CD14-positive monocyte (primary cell): ENCODE measurements around the gene PUM1. TPM values are rescaled to one million over a fixed set of nuclear protein-coding genes. Genes with fewer than 3 reads are reported as not detected.
A peak's percentile ranks its signal among the peaks of the same experiment; 100 is the strongest.

Source experiments
- DNase-seq, 3 donors: peaks; one replicate each; pipeline ENCODE4 v3.0.0-alpha.2; 2011 to 2022
- H2AFZ ChIP-seq: 2 replicates; pipeline ENCODE4 v1.6.0; 2012; ENCODE audit warnings: mild to moderate bottlenecking, low read depth, low read length, inconsistent platforms; ENCODE audit not compliant: insufficient read depth, poor library complexity, severe bottlenecking
- H3K27ac ChIP-seq, 2 donors: 1 replicate in 1 of 2; 2 replicates in 1 of 2; pipeline ENCODE4 v1.5.1; 2012 to 2013; ENCODE audit warnings: low read length in 2 of 2, control low read depth in 1 of 2, inconsistent platforms in 1 of 2, low read depth in 1 of 2, mild to moderate bottlenecking in 1 of 2
- H3K27me3 ChIP-seq, 2 donors: one replicate each; pipeline versions ENCODE4 v1.6.0 to v1.6.1; 2011 to 2013; ENCODE audit warnings: low read length in 2 of 2; ENCODE audit not compliant: control insufficient read depth in 2 of 2, insufficient read depth in 2 of 2
- H3K36me3 ChIP-seq, 2 donors: replicated peaks in 1 of 2; 1 replicate in 1 of 2; 2 replicates in 1 of 2; pipeline versions ENCODE4 v1.5.1 to v1.6.1; 2012 to 2013; ENCODE audit warnings: low read length in 2 of 2, control low read depth in 1 of 2, inconsistent platforms in 1 of 2, mild to moderate bottlenecking in 1 of 2; ENCODE audit not compliant: insufficient read depth in 2 of 2, control insufficient read depth in 1 of 2
- H3K4me1 ChIP-seq, 2 donors: 1 replicate in 1 of 2; 2 replicates in 1 of 2; pipeline versions ENCODE4 v1.5.1 to v1.6.1; 2012 to 2013; ENCODE audit warnings: low read length in 2 of 2, control low read depth in 1 of 2, inconsistent platforms in 1 of 2, mild to moderate bottlenecking in 1 of 2, moderate library complexity in 1 of 2; ENCODE audit not compliant: insufficient read depth in 2 of 2, control insufficient read depth in 1 of 2
- H3K4me2 ChIP-seq: replicated peaks from 2 replicates; pipeline ENCODE3; 2012; ENCODE audit warnings: low read length, moderate library complexity, mild to moderate bottlenecking; ENCODE audit not compliant: poor library complexity, severe bottlenecking; ENCODE audit errors: extremely low read depth
- H3K4me3 ChIP-seq, 3 experiments: fragments of 200-600 bp in 1 of 3; sonication (generic) in 1 of 3; replicated peaks in 1 of 3; 1 replicate in 2 of 3; 2 replicates in 1 of 3; pipeline ENCODE4 v1.5.1; 2011 to 2013; ENCODE audit warnings: low read length in 3 of 3, mild to moderate bottlenecking in 3 of 3, control low read depth in 2 of 3, low read depth in 2 of 3, inconsistent platforms in 1 of 3, moderate library complexity in 1 of 3
- H3K79me2 ChIP-seq: 2 replicates; pipeline ENCODE4 v1.6.0; 2012; ENCODE audit warnings: mild to moderate bottlenecking, control low read depth, inconsistent platforms, low read length, moderate library complexity; ENCODE audit not compliant: insufficient read depth
- H3K9ac ChIP-seq: 2 replicates; pipeline ENCODE4 v1.6.0; 2017; ENCODE audit warnings: low read length, mild to moderate bottlenecking; ENCODE audit not compliant: insufficient read depth, poor library complexity, severe bottlenecking
- H3K9me3 ChIP-seq, 2 donors: replicated peaks in 1 of 2; 1 replicate in 1 of 2; 2 replicates in 1 of 2; pipeline versions ENCODE4 v1.5.1 to v1.6.1; 2012 to 2013; ENCODE audit warnings: low read length in 2 of 2, control low read depth in 1 of 2; ENCODE audit not compliant: control insufficient read depth in 1 of 2, insufficient read depth in 1 of 2
- H4K20me1 ChIP-seq: 2 replicates; pipeline ENCODE4 v1.6.0; 2012; ENCODE audit warnings: mild to moderate bottlenecking, low read length, control low read depth, moderate library complexity; ENCODE audit not compliant: insufficient read depth
- H3K27ac Mint-ChIP-seq, 7 donors: one replicate each; pipeline ENCODE4 v1.8.0; 2020; ENCODE audit warnings: mild to moderate bottlenecking in 7 of 7, mixed read lengths in 7 of 7, moderate library complexity in 6 of 7, inconsistent platforms in 2 of 7
- H3K27me3 Mint-ChIP-seq, 3 donors: one replicate each; pipeline ENCODE4 v1.8.0; 2021 to 2022; ENCODE audit warnings: low read depth in 3 of 3, mild to moderate bottlenecking in 3 of 3, mixed read lengths in 3 of 3, moderate library complexity in 3 of 3, inconsistent platforms in 1 of 3
- H3K36me3 Mint-ChIP-seq, 2 donors: one replicate each; pipeline ENCODE4 v1.8.0; 2020; ENCODE audit warnings: mixed read lengths in 2 of 2, inconsistent platforms in 1 of 2, mild to moderate bottlenecking in 1 of 2
- H3K4me1 Mint-ChIP-seq: one replicate; pipeline ENCODE4 v1.8.0; 2020; ENCODE audit warnings: mild to moderate bottlenecking, mixed read lengths
- H3K4me3 Mint-ChIP-seq, 2 donors: one replicate each; pipeline ENCODE4 v1.8.0; 2020; ENCODE audit warnings: mild to moderate bottlenecking in 2 of 2, mixed read lengths in 2 of 2, moderate library complexity in 1 of 2
- H3K9me3 Mint-ChIP-seq, 7 donors: one replicate each; pipeline ENCODE4 v1.8.0; 2020 to 2022; ENCODE audit warnings: mixed read lengths in 7 of 7, mild to moderate bottlenecking in 6 of 7, moderate library complexity in 6 of 7, inconsistent platforms in 2 of 7
- CTCF ChIP-seq: fragments of 200-600 bp; IDR thresholded peaks from one replicate; pipeline ENCODE4 v1.8.0; 2022; ENCODE audit warnings: antibody characterized with exemption, mild to moderate bottlenecking
- WGBS: methylation state at CpG from one replicate; pipeline ENCODE4 v1.1.5; 2013; ENCODE audit warnings: missing lambda C conversion rate; ENCODE audit not compliant: insufficient coverage; 5-methylcytosine and 5-hydroxymethylcytosine counted together
- intact Hi-C, 2 donors: fragments of 100-400 bp; cut with micrococcal nuclease; formaldehyde crosslinking; loops; one replicate each; pipeline versions ENCODE4 v1.15.0 to v1.15.1; 2023
- polyA plus RNA-seq, 3 donors: library from polyadenylated mRNA; depleted of rRNA in 1 of 3; unstranded in 2 of 3; stranded (reverse) in 1 of 3; fragments of 300-500 nt in 2 of 3; fragments of >200 nt in 1 of 3; fragmentation: Illumina TruSeq in 2 of 3; gene quantifications; 1 replicate in 2 of 3; 2 replicates in 1 of 3; pipeline ENCODE4 v1.2.3, GENCODE V29; 2012 to 2021

Gene PUM1
- polyA plus RNA-seq, 3 donors: 55.0 to 86.1 (median 62.4) TPM

GRCh38 chr1:31108861-31109260 is 43.3 kb upstream of the PUM1 start:
- Histone ChIP-seq H3K4me3 (peak overlapping the region in 2 of 3 experiments; percentile 15 to 62), H3K79me2 (no peaks in the 10 kb centered on the region), H3K27ac (peak overlapping the region; percentile 67 to 68), H4K20me1 (no peaks in the 10 kb centered on the region), H3K36me3 (no peaks in the 10 kb centered on the region), H2AFZ (peak overlapping the region; percentile 24), H3K4me2 (peak overlapping the region; percentile 65), H3K9me3 (no peaks in the 10 kb centered on the region), H3K27me3 (no peaks in the 10 kb centered on the region), H3K4me1 (peaks cover 54 to 58% of the 10 kb centered on the region in 2 donors), H3K9ac (peak overlapping the region; percentile 29)
- peaks cover 0 to 7% (median 0%) of the 10 kb centered on the region in 7 donors for H3K9me3 Mint-ChIP-seq
- H3K4me3 Mint-ChIP-seq: peak overlapping the region; percentile 70 to 74
- peak overlapping the region; percentile 82 to 94 (median 85) for H3K27ac Mint-ChIP-seq
- WGBS: no CpG with 5 or more reads among the region's 5 CpGs
- H3K4me1 Mint-ChIP-seq: peaks cover 63% of the 10 kb centered on the region
- no peak for TF ChIP-seq CTCF
- intact Hi-C loops: no loop called here
- peak in 2 of 3 donors; percentile 26 to 33 for DNase-seq
- peaks cover 0 to 2% (median 2%) of the 10 kb centered on the region in 3 donors for H3K27me3 Mint-ChIP-seq
- no peaks in the 10 kb centered on the region for H3K36me3 Mint-ChIP-seq

- no peak overlapping the region for H3K4me3 Mint-ChIP-seq
- H3K9me3 Mint-ChIP-seq: peaks cover 0 to 7% (median 0%) of the 10 kb centered on the region in 7 donors
- peaks cover 76% of the 10 kb centered on the region for H3K4me1 Mint-ChIP-seq
- no peak overlapping the region for H3K9ac ChIP-seq
- no peak overlapping the region for H3K4me3 ChIP-seq
- peaks cover 69 to 70% of the 10 kb centered on the region in 2 donors for H3K4me1 ChIP-seq
- no peaks in the 10 kb centered on the region for H4K20me1 ChIP-seq
- H3K27me3 Mint-ChIP-seq: peaks cover 0 to 2% (median 2%) of the 10 kb centered on the region in 3 donors
- no peak overlapping the region for H2AFZ ChIP-seq
- intact Hi-C loops: no loop called here
- no peak overlapping the region for H3K4me2 ChIP-seq
- H3K27ac Mint-ChIP-seq: peak overlapping the region in 1 of 7 donors; percentile 7
- no peaks in the 10 kb centered on the region for H3K27me3 ChIP-seq
- no peaks in the 10 kb centered on the region for H3K36me3 ChIP-seq
- no peak for TF ChIP-seq CTCF
- WGBS: 82% methylated on average over 3 of the region's 8 CpGs
- no peak overlapping the region for H3K27ac ChIP-seq
- no peak for DNase-seq
- H3K36me3 Mint-ChIP-seq: no peaks in the 10 kb centered on the region
- H3K9me3 ChIP-seq: no peaks in the 10 kb centered on the region
- H3K79me2 ChIP-seq: no peaks in the 10 kb centered on the region
These were observed 40.1 kb upstream of the PUM1 start for GRCh38 chr1:31105646-31106045.
